HG02610 (cell line): Measurements from ENCODE around the gene CDK5RAP3.

Source experiments
- ATAC-seq: cut with Tn5 transposase; IDR thresholded peaks from one replicate; pipeline ENCODE4 v1.9.1; 2021; ENCODE audit warnings: mild to moderate bottlenecking, moderate library complexity; ENCODE audit not compliant: unreplicated experiment

CDK5RAP3 gene

GRCh38 chr17:48022901-48023300 lies 52.0 kb downstream of the CDK5RAP3 start:
- no peak for ATAC-seq

GRCh38 chr17:48023400-48024148 lies 52.7 kb downstream of the CDK5RAP3 start:
- ATAC-seq, result no peak

- ATAC-seq, result no peak
Observed at GRCh38 chr17:48024149-48025039, 53.5 kb downstream of the CDK5RAP3 start.

GRCh38 chr17:48025040-48025903 lies 54.4 kb downstream of the CDK5RAP3 start:
- peak; percentile 83 for ATAC-seq

GRCh38 chr17:48025904-48026501 lies 55.1 kb downstream of the CDK5RAP3 start:
- no peak for ATAC-seq

GRCh38 chr17:48026502-48027321 lies 55.8 kb downstream of the CDK5RAP3 start:
- ATAC-seq, result peak; percentile 30

GRCh38 chr17:48027322-48027981 lies 56.5 kb downstream of the CDK5RAP3 start:
- no peak for ATAC-seq

- no peak for ATAC-seq
Observed at GRCh38 chr17:48028736-48029135, 57.8 kb downstream of the CDK5RAP3 start.

- no peak for ATAC-seq
Observed at GRCh38 chr17:48030531-48030930, 59.6 kb downstream of the CDK5RAP3 start.
